Effector memory CD4-positive, alpha-beta T cell (primary cell): Measurements from ENCODE around the gene ZNF408.

Source experiments
- DNase-seq, 3 donors: peaks; one replicate each; pipeline ENCODE4 v3.0.0-alpha.2; 2020
- H3K27ac ChIP-seq: 2 replicates; pipeline ENCODE4 v1.7.0; 2013; ENCODE audit warnings: mild to moderate bottlenecking, low read length, moderate library complexity; ENCODE audit not compliant: insufficient read depth, poor library complexity, severe bottlenecking
- H3K27me3 ChIP-seq: replicated peaks from 2 replicates; pipeline ENCODE4 v1.7.0; 2013; ENCODE audit warnings: mild to moderate bottlenecking, low read length; ENCODE audit not compliant: insufficient read depth, control insufficient read depth, poor library complexity, severe bottlenecking
- H3K36me3 ChIP-seq: 2 replicates; pipeline ENCODE4 v1.7.0; 2013; ENCODE audit warnings: mild to moderate bottlenecking, low read length, moderate library complexity; ENCODE audit not compliant: control insufficient read depth, insufficient read depth
- H3K4me1 ChIP-seq: 2 replicates; pipeline ENCODE4 v1.7.0; 2013; ENCODE audit warnings: low read length, mild to moderate bottlenecking; ENCODE audit not compliant: control insufficient read depth, insufficient read depth, poor library complexity, severe bottlenecking
- H3K4me3 ChIP-seq: 2 replicates; pipeline ENCODE4 v1.7.0; 2013; ENCODE audit warnings: low read length, low read depth, mild to moderate bottlenecking; ENCODE audit not compliant: insufficient read depth, poor library complexity, severe bottlenecking
- H3K9me3 ChIP-seq: 2 replicates; pipeline ENCODE4 v1.7.0; 2013; ENCODE audit warnings: mild to moderate bottlenecking, low read length, moderate library complexity; ENCODE audit not compliant: control insufficient read depth

The ZNF408 gene

GRCh38 chr11:46681814-46682213 is 19.0 kb upstream of the ZNF408 start:
- no peak overlapping the region for H3K4me3 ChIP-seq
- peaks cover 61% of the 10 kb centered on the region for H3K36me3 ChIP-seq
- DNase-seq, result no peak

GRCh38 chr11:46682773-46683752 is 17.8 kb upstream of the ZNF408 start:
- Histone ChIP-seq H3K36me3 (peaks cover 72% of the 10 kb centered on the region), H3K27ac (no peak overlapping the region), H3K27me3 (no peaks in the 10 kb centered on the region), H3K4me1 (no peaks in the 10 kb centered on the region), H3K4me3 (no peak overlapping the region), H3K9me3 (no peaks in the 10 kb centered on the region)
- DNase-seq, result no peak

More at GRCh38 chr11:46681814-46682213, 19.0 kb upstream of the ZNF408 start:
- H3K27ac ChIP-seq, result no peak overlapping the region
- H3K9me3 ChIP-seq, result no peaks in the 10 kb centered on the region
- H3K4me1 ChIP-seq, result peaks cover 6% of the 10 kb centered on the region
- no peaks in the 10 kb centered on the region for H3K27me3 ChIP-seq

DNA sequence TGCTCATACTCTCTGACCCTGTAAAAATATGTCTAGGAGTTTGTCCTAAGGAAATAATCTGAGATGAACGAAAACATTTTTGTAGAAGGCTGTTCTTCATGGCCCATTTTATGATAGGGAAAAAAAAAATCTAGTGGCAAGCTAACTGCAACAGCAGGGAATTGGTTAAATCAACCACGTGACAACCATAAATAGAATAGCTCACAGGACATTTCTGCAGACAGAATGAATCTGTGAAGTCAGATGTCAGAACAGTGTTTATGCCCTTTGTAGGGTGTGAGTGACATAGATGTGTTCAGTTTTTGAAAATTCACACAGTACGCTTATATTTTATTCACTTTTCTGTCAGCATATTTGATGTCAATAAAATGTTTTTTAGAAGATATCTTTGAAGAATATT is 16.5 kb upstream of the ZNF408 start:
- H3K4me1 ChIP-seq, result no peaks in the 10 kb centered on the region
- no peaks in the 10 kb centered on the region for H3K27me3 ChIP-seq
- no peak for DNase-seq
- H3K36me3 ChIP-seq, result peaks cover 69% of the 10 kb centered on the region
- H3K4me3 ChIP-seq, result no peak overlapping the region
- no peaks in the 10 kb centered on the region for H3K9me3 ChIP-seq
- no peak overlapping the region for H3K27ac ChIP-seq

DNA sequence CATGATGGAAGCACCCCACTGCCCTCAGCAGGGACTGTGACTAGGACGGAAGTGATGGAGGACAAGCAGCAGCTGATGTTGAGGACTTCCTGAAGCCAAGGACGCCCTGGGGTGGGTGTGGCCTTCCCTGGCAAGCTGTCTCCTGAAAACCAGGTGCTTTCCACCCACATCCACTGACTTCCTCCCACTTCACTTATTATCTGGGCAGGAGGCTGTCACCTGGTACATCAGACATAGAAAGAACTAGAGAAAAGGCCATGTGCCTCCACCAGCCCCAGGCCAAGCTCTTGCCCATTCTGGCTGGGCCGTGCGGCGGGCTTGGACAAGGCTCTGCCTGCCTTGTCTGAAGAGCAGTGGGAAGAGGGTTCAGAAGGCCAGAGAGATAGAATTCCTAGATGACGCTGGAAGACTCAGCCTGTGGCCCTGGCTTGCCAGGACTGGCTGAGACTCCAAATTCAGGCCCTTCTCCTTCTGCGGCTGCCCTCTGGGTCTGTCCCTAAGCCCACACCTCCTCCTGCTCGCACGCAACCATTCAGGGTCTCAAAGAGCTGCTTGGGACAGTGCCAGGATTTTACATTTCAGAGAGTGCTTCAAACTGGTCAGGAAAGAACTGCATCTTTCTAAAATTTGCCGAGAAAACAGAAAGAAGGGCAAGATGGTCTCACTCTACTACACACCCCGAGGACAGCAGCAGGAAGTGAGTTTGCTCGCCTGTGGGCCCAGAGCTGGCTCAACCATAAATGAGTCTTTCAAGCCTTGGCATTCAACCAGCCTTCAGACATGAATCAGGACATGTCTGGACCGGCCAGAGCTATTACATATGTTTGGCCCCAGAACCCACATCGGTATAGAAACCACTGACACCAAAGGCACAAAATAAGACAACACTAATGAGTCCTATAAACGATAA is 13.7 kb upstream of the ZNF408 start:
- H3K4me3 ChIP-seq, result no peak overlapping the region
- no peaks in the 10 kb centered on the region for H3K27me3 ChIP-seq
- H3K27ac ChIP-seq, result peak overlapping the region; percentile 13
- H3K36me3 ChIP-seq, result peaks cover 58% of the 10 kb centered on the region
- no peak for DNase-seq
- H3K9me3 ChIP-seq, result no peaks in the 10 kb centered on the region
- H3K4me1 ChIP-seq, result no peaks in the 10 kb centered on the region

DNA sequence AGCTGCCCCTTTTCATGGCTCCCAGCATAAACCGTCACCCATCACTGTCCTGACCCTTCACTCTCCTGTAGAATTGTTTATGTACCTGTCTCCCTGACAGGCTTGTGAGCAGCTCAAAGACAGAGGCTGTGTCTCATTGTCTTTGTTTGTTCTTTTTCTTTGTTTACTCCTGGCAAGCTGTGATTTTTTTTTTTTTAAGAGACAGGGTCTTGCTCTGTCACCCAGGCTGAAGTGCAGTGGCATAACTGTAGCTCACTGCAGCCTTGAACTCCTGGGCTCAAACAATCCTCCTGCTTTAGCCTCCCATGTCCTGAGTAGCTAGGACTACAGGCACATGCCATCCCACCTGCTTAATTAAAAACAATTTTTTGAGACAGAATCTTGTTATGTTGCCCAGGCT is 10.1 kb upstream of the ZNF408 start:
- Histone ChIP-seq H3K27me3 (no peaks in the 10 kb centered on the region), H3K36me3 (peaks cover 74% of the 10 kb centered on the region), H3K4me1 (no peaks in the 10 kb centered on the region), H3K27ac (no peak overlapping the region), H3K4me3 (no peak overlapping the region), H3K9me3 (no peaks in the 10 kb centered on the region)
- DNase-seq, result no peak

DNA sequence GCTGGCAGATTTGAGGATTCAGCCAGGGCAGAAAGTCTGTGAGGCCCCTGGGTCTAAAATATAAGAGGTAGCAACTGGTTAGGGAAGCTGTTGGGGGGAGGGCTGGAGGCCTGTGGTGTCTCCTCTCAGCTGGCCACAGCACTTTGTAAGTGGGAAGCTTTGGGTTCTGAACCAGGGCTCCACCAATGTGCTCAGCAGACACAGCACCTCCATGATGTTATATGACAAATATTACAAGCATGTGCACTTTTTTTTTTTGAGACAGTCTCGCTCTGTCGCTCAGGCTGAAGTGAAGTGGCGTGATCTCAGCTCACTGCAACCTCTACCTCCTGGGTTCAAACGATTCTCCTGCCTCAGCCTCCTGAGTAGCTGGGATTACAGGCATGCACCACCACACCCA is 8.4 kb upstream of the ZNF408 start:
- Histone ChIP-seq H3K4me3 (no peak overlapping the region), H3K36me3 (peaks cover 66% of the 10 kb centered on the region), H3K4me1 (peaks cover 7% of the 10 kb centered on the region), H3K9me3 (no peaks in the 10 kb centered on the region), H3K27ac (no peak overlapping the region), H3K27me3 (no peaks in the 10 kb centered on the region)
- DNase-seq, result no peak

- Histone ChIP-seq H3K9me3 (no peaks in the 10 kb centered on the region), H3K4me3 (no peak overlapping the region), H3K27me3 (no peaks in the 10 kb centered on the region), H3K36me3 (peaks cover 55% of the 10 kb centered on the region), H3K4me1 (peaks cover 16% of the 10 kb centered on the region), H3K27ac (no peak overlapping the region)
- no peak for DNase-seq
Measured at GRCh38 chr11:46693597-46694012, 7.2 kb upstream of the ZNF408 start.

DNA sequence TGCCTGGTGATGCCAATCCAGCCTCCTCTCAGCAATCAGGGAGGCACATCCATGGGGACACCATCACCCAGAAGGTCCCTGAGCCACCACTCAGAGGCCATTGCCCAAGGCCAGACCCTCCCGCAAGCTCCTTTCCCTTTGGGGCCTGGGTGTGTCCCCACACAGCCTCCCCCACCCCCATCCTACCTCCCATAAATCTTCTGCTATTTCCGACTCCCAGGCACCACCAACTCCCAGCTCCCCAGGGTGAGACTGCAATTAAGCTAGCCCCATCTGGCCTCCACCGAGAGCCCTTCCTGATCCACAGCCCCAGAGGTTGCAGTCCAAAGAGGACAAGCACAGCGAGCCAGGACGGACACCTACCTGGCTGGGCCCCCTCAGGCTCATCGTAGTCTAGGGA is 6.8 kb upstream of the ZNF408 start:
- H3K9me3 ChIP-seq, result no peaks in the 10 kb centered on the region
- no peak for DNase-seq
- peaks cover 52% of the 10 kb centered on the region for H3K36me3 ChIP-seq

GRCh38 chr11:46694607-46695006 is 6.2 kb upstream of the ZNF408 start:
- no peaks in the 10 kb centered on the region for H3K27me3 ChIP-seq
- no peak overlapping the region for H3K4me3 ChIP-seq
- H3K27ac ChIP-seq, result no peak overlapping the region
- peaks cover 51% of the 10 kb centered on the region for H3K36me3 ChIP-seq
- H3K4me1 ChIP-seq, result peaks cover 23% of the 10 kb centered on the region
- no peak for DNase-seq
- no peaks in the 10 kb centered on the region for H3K9me3 ChIP-seq

More for the DNA sequence above, 6.8 kb upstream of the ZNF408 start:
- H3K27me3 ChIP-seq, result no peaks in the 10 kb centered on the region
- peaks cover 21% of the 10 kb centered on the region for H3K4me1 ChIP-seq
- no peak overlapping the region for H3K4me3 ChIP-seq
- H3K27ac ChIP-seq, result no peak overlapping the region
